Panc1 (cell line): ENCODE data around the gene SLC24A4. TPM values are rescaled to one million over a fixed set of nuclear protein-coding genes. Genes with fewer than 3 reads are reported as not detected.
"Not testable (repeated sequence)": the region's sequence is repeated elsewhere in the genome, so short reads cannot be mapped to it uniquely, and the experiment has no call there.

Source experiments
- ATAC-seq: fragments of 200-7000 bp; cut with Tn5 transposase; 2 replicates; pipeline ENCODE4 v1.9.1; 2020; ENCODE audit warnings: mild to moderate bottlenecking, moderate library complexity
- BruUV-seq: library from RNA; stranded (reverse); fragments of 400-500 nt; replicated peaks from 2 replicates; lab custom pipeline; 2021; lab: Mats Ljungman, UMichigan
- CTCF ChIA-PET: fragments of 300-600 bp; sonication (Branson Sonifier 250); formaldehyde crosslinking; loops from one replicate; lab custom pipeline; 2022; ENCODE audit warnings: antibody characterized with exemption; lab: Charles Lee
- POLR2A ChIA-PET: fragments of 300-600 bp; sonication (Branson Sonifier 250); formaldehyde crosslinking; loops from one replicate; lab custom pipeline; 2022; ENCODE audit warnings: antibody characterized with exemption; lab: Charles Lee
- DNase-seq: peaks from one replicate; pipeline ENCODE4 v3.0.0-alpha.2; 2010; ENCODE audit warnings: low read depth, low spot score
- H3K27ac ChIP-seq: 2 replicates; pipeline ENCODE4 v1.5.1; 2011; ENCODE audit warnings: mild to moderate bottlenecking, low read length, inconsistent platforms
- H3K27me3 ChIP-seq: fragments of 200-500 bp; sonication (Bioruptor generic); 2 replicates; pipeline ENCODE4 v1.6.0; 2014; ENCODE audit warnings: low read length, inconsistent platforms; ENCODE audit not compliant: control insufficient read depth, insufficient read depth
- H3K36me3 ChIP-seq: fragments of 200-500 bp; sonication (Bioruptor generic); 2 replicates; pipeline ENCODE4 v1.5.1; 2014; ENCODE audit warnings: inconsistent platforms, mild to moderate bottlenecking, low read length, moderate library complexity; ENCODE audit not compliant: control insufficient read depth, insufficient read depth
- H3K4me1 ChIP-seq: 2 replicates; pipeline ENCODE4 v1.5.1; 2011; ENCODE audit warnings: inconsistent platforms, mild to moderate bottlenecking, low read length, moderate library complexity; ENCODE audit not compliant: control insufficient read depth, insufficient read depth
- H3K4me3 ChIP-seq, 2 experiments: 2 replicates each; pipeline ENCODE4 v1.5.1; 2011 to 2012; ENCODE audit warnings: low read depth in 2 of 2, low read length in 2 of 2, mild to moderate bottlenecking in 2 of 2, inconsistent platforms in 1 of 2, moderate library complexity in 1 of 2
- H3K9me3 ChIP-seq: fragments of 200-500 bp; sonication (Bioruptor generic); 2 replicates; pipeline ENCODE4 v1.5.1; 2014; ENCODE audit warnings: low read depth, mild to moderate bottlenecking, inconsistent platforms, low read length, moderate library complexity; ENCODE audit not compliant: control insufficient read depth, insufficient read depth
- POLR2AphosphoS5 ChIP-seq: IDR thresholded peaks from 2 replicates; pipeline ENCODE4 v1.6.1; 2012; ENCODE audit warnings: mild to moderate bottlenecking, low read depth, low read length, moderate library complexity
- SIN3A ChIP-seq: IDR thresholded peaks from 2 replicates; pipeline ENCODE4 v1.6.1; 2012; ENCODE audit warnings: low read depth, mild to moderate bottlenecking, low read length, moderate library complexity, borderline replicate concordance; ENCODE audit not compliant: insufficient read depth
- TCF7L2 ChIP-seq: IDR thresholded peaks from 2 replicates; pipeline ENCODE4 v1.6.1; 2011; ENCODE audit warnings: mild to moderate bottlenecking, low read depth, low read length, inconsistent platforms
- in situ Hi-C: cut with HindIII; loops from 2 replicates; pipeline ENCODE4 v1.10.0; 2016; ENCODE audit warnings: low sequenced_read_pairs, low pct_unique_long_range_greater_than_20kb
- intact Hi-C: fragments of 100-400 bp; cut with micrococcal nuclease; formaldehyde crosslinking; loops from one replicate; pipeline ENCODE4 v1.10.0; 2022; ENCODE audit not compliant: unreplicated experiment
- total RNA-seq: library from RNA; stranded (reverse); gene quantifications from one replicate; pipeline ENCODE4 v1.2.1, GENCODE V29; 2021; ENCODE audit not compliant: unreplicated experiment
- TF ChIP-seq, protein P1 (sequence below): fragments of 450-650 bp; IDR thresholded peaks from 2 replicates; pipeline ENCODE4 v1.5.1; 2017; ENCODE audit warnings: mild to moderate bottlenecking
- TF ChIP-seq, protein P2 (sequence below), 2 experiments: IDR thresholded peaks; 2 replicates each; pipeline ENCODE4 v1.6.1; 2011 to 2012; ENCODE audit warnings: low read depth in 2 of 2, control low read depth in 1 of 2, low read length in 1 of 2, mild to moderate bottlenecking in 1 of 2, moderate library complexity in 1 of 2; ENCODE audit not compliant: insufficient read depth in 1 of 2

The SLC24A4 gene
- total RNA-seq, 1 experiment from 2014 or later = not detected

DNA sequence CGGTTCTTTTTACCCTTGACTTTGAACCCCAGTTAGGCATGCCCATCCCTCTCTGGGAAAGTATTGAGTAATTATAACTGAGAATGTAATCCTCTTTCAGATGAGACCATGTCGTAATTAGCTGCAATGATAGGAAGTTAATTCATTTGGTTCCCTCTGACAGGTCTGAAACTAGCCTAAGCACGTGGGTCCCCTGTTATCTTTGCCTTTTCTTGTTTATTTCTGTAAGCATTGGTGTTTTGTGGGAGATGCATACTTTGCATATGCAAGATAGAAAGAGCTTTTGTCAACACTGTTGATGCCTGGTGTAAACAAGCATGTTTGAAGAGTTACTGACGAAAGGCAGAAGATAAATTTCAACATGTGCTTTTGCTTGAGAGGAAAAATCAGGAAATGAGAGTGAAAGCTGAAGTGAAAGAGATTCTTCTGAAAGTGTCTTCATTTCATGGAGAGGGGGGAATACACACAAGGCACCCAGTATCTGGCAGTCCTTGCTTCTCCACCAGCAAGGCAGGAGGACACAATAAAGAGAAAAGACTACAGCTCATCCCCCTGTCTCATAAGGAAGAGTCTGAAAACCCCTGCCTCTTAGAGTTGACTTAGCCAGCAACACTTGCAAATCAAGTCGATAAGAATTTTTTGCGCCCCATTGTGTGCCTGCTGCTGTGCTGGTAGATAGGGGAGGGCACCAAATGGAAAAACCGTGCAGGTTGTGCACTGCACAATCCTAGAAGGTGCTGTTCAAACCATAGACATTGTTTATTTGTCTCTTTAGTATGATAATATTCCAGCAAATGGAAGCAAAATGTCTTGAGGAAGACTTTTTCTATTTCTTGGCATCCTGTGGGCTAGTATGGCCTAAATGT, 77.8 kb downstream of the SLC24A4 start:
- ChIA-PET CTCF (no interaction called here), POLR2A (no interaction called here)
- DNase-seq (no peak), ATAC-seq (no peak)
- Histone ChIP-seq H3K27ac (no peak overlapping the region), H3K27me3 (no peaks in the 10 kb centered on the region; the same call in 1 of the 2 replicates), H3K4me1 (no peaks in the 10 kb centered on the region), H3K36me3 (no peaks in the 10 kb centered on the region), H3K9me3 (no peaks in the 10 kb centered on the region), H3K4me3 (no peak overlapping the region)
- intact Hi-C loops = no loop called here
- no TSS peak for BruUV-seq
- TF ChIP-seq, protein P1, sequence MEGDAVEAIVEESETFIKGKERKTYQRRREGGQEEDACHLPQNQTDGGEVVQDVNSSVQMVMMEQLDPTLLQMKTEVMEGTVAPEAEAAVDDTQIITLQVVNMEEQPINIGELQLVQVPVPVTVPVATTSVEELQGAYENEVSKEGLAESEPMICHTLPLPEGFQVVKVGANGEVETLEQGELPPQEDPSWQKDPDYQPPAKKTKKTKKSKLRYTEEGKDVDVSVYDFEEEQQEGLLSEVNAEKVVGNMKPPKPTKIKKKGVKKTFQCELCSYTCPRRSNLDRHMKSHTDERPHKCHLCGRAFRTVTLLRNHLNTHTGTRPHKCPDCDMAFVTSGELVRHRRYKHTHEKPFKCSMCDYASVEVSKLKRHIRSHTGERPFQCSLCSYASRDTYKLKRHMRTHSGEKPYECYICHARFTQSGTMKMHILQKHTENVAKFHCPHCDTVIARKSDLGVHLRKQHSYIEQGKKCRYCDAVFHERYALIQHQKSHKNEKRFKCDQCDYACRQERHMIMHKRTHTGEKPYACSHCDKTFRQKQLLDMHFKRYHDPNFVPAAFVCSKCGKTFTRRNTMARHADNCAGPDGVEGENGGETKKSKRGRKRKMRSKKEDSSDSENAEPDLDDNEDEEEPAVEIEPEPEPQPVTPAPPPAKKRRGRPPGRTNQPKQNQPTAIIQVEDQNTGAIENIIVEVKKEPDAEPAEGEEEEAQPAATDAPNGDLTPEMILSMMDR = no peak
- TF ChIP-seq TCF7L2 (no peak), POLR2AphosphoS5 (no peak), SIN3A (no peak)
- TF ChIP-seq, protein P2, sequence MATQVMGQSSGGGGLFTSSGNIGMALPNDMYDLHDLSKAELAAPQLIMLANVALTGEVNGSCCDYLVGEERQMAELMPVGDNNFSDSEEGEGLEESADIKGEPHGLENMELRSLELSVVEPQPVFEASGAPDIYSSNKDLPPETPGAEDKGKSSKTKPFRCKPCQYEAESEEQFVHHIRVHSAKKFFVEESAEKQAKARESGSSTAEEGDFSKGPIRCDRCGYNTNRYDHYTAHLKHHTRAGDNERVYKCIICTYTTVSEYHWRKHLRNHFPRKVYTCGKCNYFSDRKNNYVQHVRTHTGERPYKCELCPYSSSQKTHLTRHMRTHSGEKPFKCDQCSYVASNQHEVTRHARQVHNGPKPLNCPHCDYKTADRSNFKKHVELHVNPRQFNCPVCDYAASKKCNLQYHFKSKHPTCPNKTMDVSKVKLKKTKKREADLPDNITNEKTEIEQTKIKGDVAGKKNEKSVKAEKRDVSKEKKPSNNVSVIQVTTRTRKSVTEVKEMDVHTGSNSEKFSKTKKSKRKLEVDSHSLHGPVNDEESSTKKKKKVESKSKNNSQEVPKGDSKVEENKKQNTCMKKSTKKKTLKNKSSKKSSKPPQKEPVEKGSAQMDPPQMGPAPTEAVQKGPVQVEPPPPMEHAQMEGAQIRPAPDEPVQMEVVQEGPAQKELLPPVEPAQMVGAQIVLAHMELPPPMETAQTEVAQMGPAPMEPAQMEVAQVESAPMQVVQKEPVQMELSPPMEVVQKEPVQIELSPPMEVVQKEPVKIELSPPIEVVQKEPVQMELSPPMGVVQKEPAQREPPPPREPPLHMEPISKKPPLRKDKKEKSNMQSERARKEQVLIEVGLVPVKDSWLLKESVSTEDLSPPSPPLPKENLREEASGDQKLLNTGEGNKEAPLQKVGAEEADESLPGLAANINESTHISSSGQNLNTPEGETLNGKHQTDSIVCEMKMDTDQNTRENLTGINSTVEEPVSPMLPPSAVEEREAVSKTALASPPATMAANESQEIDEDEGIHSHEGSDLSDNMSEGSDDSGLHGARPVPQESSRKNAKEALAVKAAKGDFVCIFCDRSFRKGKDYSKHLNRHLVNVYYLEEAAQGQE (IDR thresholded peaks at IDR 0.05; ENCODE audit: insufficient read depth in 1 of 2, low read depth in 2 of 2, low read length in 1 of 2) = no peak
- in situ Hi-C loops = no loop called here

DNA sequence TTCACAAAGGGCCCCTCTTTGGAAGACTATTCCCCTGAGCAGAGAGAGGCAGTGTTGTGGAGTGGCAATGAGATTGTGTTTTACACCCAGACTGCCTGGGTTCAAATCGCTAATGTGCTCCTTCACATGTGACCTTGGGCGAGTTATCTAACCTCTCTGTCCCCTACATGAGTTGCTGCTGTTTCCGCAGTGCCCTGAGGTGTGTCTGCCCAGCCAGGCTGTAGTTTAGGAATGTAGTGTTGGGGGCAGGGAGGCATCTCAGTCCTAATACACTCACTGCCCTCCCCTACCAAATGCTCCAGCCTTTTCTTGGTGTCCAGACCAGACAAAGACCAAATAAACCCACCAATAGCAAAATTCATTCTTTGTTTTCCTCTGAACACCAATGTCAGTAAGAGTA, 78.6 kb downstream of the SLC24A4 start:
- BruUV-seq = no TSS peak
- in situ Hi-C loops (no loop called here), intact Hi-C loops (no loop called here)
- ATAC-seq (no peak), DNase-seq (no peak)
- H3K4me3 ChIP-seq = no peak overlapping the region
- TF ChIP-seq POLR2AphosphoS5 = no peak
- TF ChIP-seq TCF7L2 = no peak
- TF ChIP-seq, protein P1 = no peak
- TF ChIP-seq SIN3A = no peak
- TF ChIP-seq, protein P2 (IDR thresholded peaks at IDR 0.05; ENCODE audit: insufficient read depth in 1 of 2, low read depth in 2 of 2, low read length in 1 of 2) = no peak
- no peaks in the 10 kb centered on the region for H3K4me1 ChIP-seq
- ChIA-PET POLR2A (no interaction called here), CTCF (no interaction called here)
- no peaks in the 10 kb centered on the region for H3K9me3 ChIP-seq
- H3K36me3 ChIP-seq = no peaks in the 10 kb centered on the region
- H3K27ac ChIP-seq = no peak overlapping the region
- H3K27me3 ChIP-seq = no peaks in the 10 kb centered on the region; the same call in 1 of the 2 replicates

DNA sequence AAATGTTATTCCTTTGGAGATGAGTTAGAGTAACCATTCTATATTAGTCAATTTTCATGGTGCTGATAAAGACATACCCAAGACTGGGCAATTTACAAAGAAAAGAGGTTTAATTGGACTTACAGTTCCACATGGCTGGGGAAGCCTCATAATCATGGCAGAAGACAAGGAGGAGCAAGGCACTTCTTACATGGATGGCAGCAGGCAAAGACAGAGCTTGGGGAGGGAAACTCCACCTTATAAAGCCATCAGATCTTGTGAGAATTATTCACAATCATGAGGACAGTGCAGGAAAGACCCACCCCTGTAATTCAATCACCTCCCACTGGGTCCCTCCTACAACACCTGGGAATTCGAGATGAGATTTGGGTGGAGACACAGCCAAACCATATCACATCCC, 79.5 kb downstream of the SLC24A4 start:
- CTCF ChIA-PET, intact Hi-C loops, DNase-seq, ATAC-seq, H3K9me3 ChIP-seq, H3K36me3 ChIP-seq, in situ Hi-C loops, H3K27me3 ChIP-seq, H3K4me3 ChIP-seq, H3K27ac ChIP-seq, POLR2A ChIA-PET, BruUV-seq, H3K4me1 ChIP-seq: not testable (repeated sequence)
